MG63 (cell line): Measurements from ENCODE around the gene RAVER2. TPM values are rescaled to one million over a fixed set of nuclear protein-coding genes. Genes with fewer than 3 reads are reported as not detected.
"Not testable (repeated sequence)": the region's sequence is repeated elsewhere in the genome, so short reads cannot be mapped to it uniquely, and the experiment has no call there.

Experiments used
- DNase-seq: peaks from one replicate; pipeline ENCODE4 v3.0.0-alpha.2; 2020
- H3K27me3 ChIP-seq: fragments of 250-450 bp; sonication (Bioruptor Pico); 2 replicates; pipeline ENCODE4 v1.5.1; 2020; ENCODE audit warnings: mild to moderate bottlenecking, moderate library complexity
- H3K36me3 ChIP-seq: fragments of 250-450 bp; sonication (Bioruptor Pico); 2 replicates; pipeline ENCODE4 v1.5.1; 2020; ENCODE audit warnings: mild to moderate bottlenecking, moderate library complexity
- H3K4me3 ChIP-seq: fragments of 250-450 bp; sonication (Bioruptor Pico); 2 replicates; pipeline ENCODE4 v1.5.1; 2020; ENCODE audit warnings: mild to moderate bottlenecking, moderate library complexity
- H3K9me3 ChIP-seq: fragments of 250-450 bp; sonication (Bioruptor Pico); 2 replicates; pipeline ENCODE4 v1.5.1; 2020; ENCODE audit warnings: mild to moderate bottlenecking, moderate library complexity
- total RNA-seq: library from RNA; depleted of rRNA; stranded (reverse); fragments of >200 nt; shearing (Covaris generic); gene quantifications from 2 replicates; pipeline ENCODE4 v1.2.3, GENCODE V29; 2014; ENCODE audit warnings: low replicate concordance; rRNA removed

RAVER2 gene
- 7.4 and 7.6 TPM in 2 replicates for total RNA-seq

GRCh38 chr1:64744492-64745180, at the start of gene RAVER2:
Gene RAVER2 (plus strand): TSS chr1:64745075. CDS start chr1:64745173, 98 bp downstream.
- Histone ChIP-seq H3K4me3 (peak within 1 kb of the TSS; percentile 75), H3K27me3 (peaks cover 2% of the 10 kb centered on the region; the same call in 1 of the 2 replicates), H3K9me3 (no peaks in the 10 kb centered on the region), H3K36me3 (no peaks in the 10 kb centered on the region)
- peak; percentile 80 for DNase-seq

DNA sequence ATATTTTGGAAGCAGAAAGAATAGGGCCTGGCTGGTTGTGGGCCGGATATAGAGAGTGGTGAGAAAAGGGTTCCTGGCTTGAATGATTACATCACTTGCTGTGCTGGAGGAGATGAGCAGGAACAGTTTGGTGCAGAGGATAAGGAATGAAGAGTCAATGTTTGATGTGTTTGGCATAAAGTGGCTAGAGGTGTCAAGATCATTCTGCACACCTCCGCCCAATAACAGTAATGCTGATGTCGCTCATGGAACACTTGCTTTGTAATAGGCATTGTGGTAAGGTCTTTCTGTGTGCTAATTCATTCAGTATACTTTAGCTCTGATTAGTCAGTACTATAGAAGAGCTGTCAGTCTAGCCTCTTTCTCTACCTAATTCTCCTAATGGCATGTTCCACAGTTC, 48.0 kb upstream of the RAVER2 start:
- H3K9me3 ChIP-seq = no peaks in the 10 kb centered on the region
- H3K4me3 ChIP-seq = no peak overlapping the region
- DNase-seq = no peak
- H3K36me3 ChIP-seq = no peaks in the 10 kb centered on the region
- no peaks in the 10 kb centered on the region for H3K27me3 ChIP-seq

- no peak overlapping the region for H3K4me3 ChIP-seq
- DNase-seq = no peak
- H3K27me3 ChIP-seq = no peaks in the 10 kb centered on the region
- no peaks in the 10 kb centered on the region for H3K9me3 ChIP-seq
- no peaks in the 10 kb centered on the region for H3K36me3 ChIP-seq
These were observed 45.5 kb upstream of the RAVER2 start for GRCh38 chr1:64699327-64699726.

DNA sequence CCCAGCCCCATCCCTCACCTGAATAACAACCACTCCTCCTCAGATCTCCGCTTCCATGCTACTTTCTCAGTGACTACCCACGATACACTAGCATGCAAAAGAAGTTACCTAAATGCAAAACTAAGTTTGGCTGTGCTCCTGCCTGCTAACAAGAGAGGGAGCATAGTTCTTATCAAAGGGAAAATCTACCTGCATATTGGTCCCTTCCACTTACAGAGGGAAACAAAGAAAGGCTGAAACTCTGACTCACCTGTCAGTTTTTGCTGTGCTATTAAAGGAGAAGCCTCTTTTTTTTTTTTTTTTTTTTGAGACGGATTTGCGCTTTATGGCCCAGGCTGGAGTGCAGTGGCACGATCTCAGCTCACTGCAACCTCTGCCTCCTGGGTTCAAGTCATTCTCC, 43.8 kb upstream of the RAVER2 start:
- H3K4me3 ChIP-seq = no peak overlapping the region
- DNase-seq = no peak
- no peaks in the 10 kb centered on the region for H3K27me3 ChIP-seq
- no peaks in the 10 kb centered on the region for H3K9me3 ChIP-seq
- no peaks in the 10 kb centered on the region for H3K36me3 ChIP-seq

DNA sequence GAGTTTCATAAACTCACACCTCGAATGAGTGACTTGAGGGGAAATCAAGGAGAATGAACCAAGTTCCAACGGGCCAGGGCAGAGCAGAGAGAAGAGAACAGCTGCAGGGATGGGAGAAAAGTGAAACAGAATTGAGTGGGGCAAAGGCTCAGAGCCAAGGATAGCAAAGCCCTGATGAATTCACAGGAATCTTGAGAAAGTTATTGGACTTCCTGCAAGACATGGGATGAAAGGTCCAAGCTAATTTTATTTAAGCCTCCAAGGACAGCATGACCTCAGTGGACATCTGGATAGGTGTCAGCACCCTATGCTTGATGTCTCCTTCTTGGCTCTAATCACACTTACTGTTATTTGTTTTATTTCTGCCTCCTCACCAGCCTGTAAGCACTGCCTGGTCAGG, 43.0 kb upstream of the RAVER2 start:
- H3K36me3 ChIP-seq = no peaks in the 10 kb centered on the region
- H3K9me3 ChIP-seq = no peaks in the 10 kb centered on the region
- H3K27me3 ChIP-seq = no peaks in the 10 kb centered on the region
- no peak for DNase-seq
- no peak overlapping the region for H3K4me3 ChIP-seq

DNA sequence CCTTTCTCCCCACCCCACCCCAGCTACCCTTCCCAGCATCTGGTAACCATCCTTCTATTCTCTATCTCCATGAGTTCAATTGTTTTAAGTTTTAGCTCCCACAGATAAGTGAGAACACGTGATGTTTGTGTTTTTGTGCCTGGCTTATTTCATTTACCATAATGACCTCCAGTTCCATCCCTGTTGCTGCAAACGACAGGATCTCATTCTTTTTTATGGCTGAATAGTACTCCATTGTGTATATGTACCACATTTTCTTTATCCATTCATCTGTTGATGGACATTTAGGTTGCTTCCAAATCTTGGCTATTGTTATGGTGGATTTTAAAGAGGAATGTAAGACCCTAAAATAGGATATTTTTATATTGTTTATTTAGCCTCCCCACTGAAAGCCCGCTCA, 42.2 kb upstream of the RAVER2 start:
- H3K9me3 ChIP-seq, H3K36me3 ChIP-seq, DNase-seq, H3K27me3 ChIP-seq, H3K4me3 ChIP-seq: not testable (repeated sequence)

DNA sequence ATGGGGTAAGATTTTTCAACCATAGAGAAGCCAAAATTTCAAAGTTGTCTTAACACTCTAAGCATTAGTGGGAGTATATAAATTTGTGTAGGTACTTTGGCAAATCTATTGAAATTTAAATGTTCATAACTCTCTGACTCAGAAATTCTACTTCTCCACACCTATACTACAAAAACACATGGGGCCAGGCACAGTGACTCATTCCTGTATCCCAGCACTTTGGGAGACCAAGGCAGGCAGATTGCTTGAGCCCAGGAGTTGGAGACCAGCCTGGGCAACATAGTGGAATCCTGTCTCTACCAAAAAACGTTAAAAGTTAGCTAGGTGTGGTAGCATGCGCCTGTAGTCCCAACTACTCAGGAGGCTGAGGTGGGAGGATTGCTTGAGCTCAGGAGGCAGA, 41.3 kb upstream of the RAVER2 start:
- Histone ChIP-seq H3K9me3 (no peaks in the 10 kb centered on the region), H3K4me3 (no peak overlapping the region)

GRCh38 chr1:64705591-64705990, 39.3 kb upstream of the RAVER2 start:
- Histone ChIP-seq H3K9me3 (no peaks in the 10 kb centered on the region), H3K4me3 (no peak overlapping the region), H3K36me3 (no peaks in the 10 kb centered on the region), H3K27me3 (no peaks in the 10 kb centered on the region)
- no peak for DNase-seq

More for the DNA sequence above, 41.3 kb upstream of the RAVER2 start:
- no peaks in the 10 kb centered on the region for H3K27me3 ChIP-seq
- no peaks in the 10 kb centered on the region for H3K36me3 ChIP-seq
- no peak for DNase-seq

GRCh38 chr1:64711266-64711665, 33.6 kb upstream of the RAVER2 start:
- H3K36me3 ChIP-seq = no peaks in the 10 kb centered on the region
- H3K9me3 ChIP-seq = no peaks in the 10 kb centered on the region
- DNase-seq = no peak
- H3K27me3 ChIP-seq = no peaks in the 10 kb centered on the region
- no peak overlapping the region for H3K4me3 ChIP-seq

DNA sequence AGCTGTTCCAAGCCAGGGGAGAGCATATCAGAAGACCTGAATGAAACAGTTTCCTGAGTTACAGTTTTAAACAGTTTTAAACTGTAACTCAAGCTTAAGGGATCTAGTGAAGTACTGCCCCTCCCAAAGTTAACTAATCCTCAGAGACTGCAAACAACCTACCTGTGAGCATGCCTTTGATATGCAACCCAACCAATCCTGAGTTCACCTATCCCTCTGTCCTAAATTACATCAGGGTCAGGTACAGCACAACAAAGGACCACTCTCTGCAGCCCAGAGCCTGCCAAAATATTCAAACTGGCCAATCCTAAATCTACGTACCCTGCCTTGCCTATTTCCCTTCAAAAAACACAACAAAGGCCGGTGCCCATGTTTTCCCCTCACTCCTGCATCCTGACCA, 32.8 kb upstream of the RAVER2 start:
- H3K27me3 ChIP-seq = no peaks in the 10 kb centered on the region
- no peak overlapping the region for H3K4me3 ChIP-seq
- no peak for DNase-seq
- H3K36me3 ChIP-seq = no peaks in the 10 kb centered on the region
- no peaks in the 10 kb centered on the region for H3K9me3 ChIP-seq

GRCh38 chr1:64715186-64715585, 29.7 kb upstream of the RAVER2 start:
- no peak for DNase-seq
- Histone ChIP-seq H3K36me3 (no peaks in the 10 kb centered on the region), H3K27me3 (no peaks in the 10 kb centered on the region), H3K9me3 (no peaks in the 10 kb centered on the region), H3K4me3 (no peak overlapping the region)

DNA sequence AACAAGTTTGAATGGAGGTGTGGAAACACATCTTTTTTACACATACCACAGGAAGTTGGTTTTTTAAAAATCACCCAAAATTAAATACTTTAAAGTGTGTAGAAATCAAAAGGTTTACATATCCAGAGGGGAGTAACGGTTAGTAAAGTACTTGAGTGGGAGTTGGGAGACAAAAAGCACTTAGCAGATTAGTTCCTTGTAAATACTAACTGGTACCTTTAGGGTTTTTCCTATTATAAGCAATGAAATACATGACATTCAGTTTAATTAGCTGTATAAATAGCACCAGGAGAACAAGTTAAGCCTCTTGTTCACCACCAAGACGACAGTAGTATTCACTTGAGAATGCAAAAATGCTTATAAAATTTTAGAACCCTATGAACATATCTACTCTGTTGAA, 23.7 kb upstream of the RAVER2 start:
- Histone ChIP-seq H3K4me3 (no peak overlapping the region), H3K27me3 (peaks cover 2% of the 10 kb centered on the region; the same call in 1 of the 2 replicates), H3K9me3 (no peaks in the 10 kb centered on the region), H3K36me3 (no peaks in the 10 kb centered on the region)
- no peak for DNase-seq

DNA sequence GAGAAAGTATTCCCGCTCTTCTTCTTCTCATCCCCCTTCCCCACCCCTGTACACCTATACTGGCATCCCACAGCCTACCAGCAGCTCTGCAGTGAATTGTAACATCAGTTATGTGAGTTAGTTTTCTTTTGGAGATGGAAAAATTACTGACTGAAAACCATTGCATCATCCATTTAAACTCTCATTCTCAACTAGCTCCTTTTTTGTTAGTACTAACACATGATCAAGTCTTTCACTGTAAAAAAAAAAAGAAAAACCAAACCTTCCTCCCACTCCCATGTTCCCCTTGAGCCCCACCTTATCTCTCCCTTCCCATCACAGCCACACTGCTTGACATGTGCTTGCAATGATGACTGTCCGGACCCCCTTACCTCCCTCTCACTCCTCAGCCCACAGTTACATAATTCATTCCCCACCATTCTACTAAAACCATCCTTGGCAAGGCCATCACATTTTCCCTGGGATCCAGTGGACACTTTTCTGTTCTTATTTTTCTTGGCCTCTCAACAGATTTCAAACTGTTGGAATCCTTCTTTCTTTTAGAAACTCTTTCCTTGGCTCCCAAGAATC, 23.2 kb upstream of the RAVER2 start:
- peaks cover 2% of the 10 kb centered on the region; the same call in 1 of the 2 replicates for H3K27me3 ChIP-seq
- no peaks in the 10 kb centered on the region for H3K9me3 ChIP-seq
- no peaks in the 10 kb centered on the region for H3K36me3 ChIP-seq
- no peak overlapping the region for H3K4me3 ChIP-seq
- no peak for DNase-seq

- Histone ChIP-seq H3K4me3 (no peak overlapping the region), H3K27me3 (peaks cover 2% of the 10 kb centered on the region; the same call in 1 of the 2 replicates), H3K9me3 (no peaks in the 10 kb centered on the region), H3K36me3 (no peaks in the 10 kb centered on the region)
- no peak for DNase-seq
These were observed 17.0 kb upstream of the RAVER2 start for GRCh38 chr1:64727861-64728260.

- no peaks in the 10 kb centered on the region for H3K27me3 ChIP-seq
- DNase-seq = no peak
- no peaks in the 10 kb centered on the region for H3K9me3 ChIP-seq
- H3K36me3 ChIP-seq = no peaks in the 10 kb centered on the region
- no peak overlapping the region for H3K4me3 ChIP-seq
These were observed 11.1 kb upstream of the RAVER2 start for GRCh38 chr1:64733581-64734286.

DNA sequence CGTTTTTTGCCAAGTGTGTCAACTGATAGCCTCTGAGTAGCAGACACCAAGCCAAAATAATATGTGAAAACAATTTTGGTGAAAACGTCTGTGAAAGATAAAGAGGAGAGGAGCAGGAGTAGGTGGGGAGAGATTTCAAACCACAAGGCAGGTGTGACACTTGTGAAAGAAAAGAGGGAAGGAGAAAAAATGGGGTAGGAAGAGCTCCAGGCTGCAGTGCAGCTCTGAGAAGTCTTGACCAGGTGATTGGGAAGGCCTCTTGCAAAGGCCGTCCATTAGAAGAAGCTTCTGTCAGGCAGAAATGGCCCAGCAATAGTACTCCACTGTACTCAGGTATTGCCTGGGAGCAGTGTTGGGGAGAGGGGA, 10.6 kb upstream of the RAVER2 start:
- Histone ChIP-seq H3K4me3 (no peak overlapping the region), H3K9me3 (no peaks in the 10 kb centered on the region), H3K36me3 (no peaks in the 10 kb centered on the region), H3K27me3 (no peaks in the 10 kb centered on the region)
- no peak for DNase-seq

- H3K4me3 ChIP-seq, H3K9me3 ChIP-seq, DNase-seq, H3K36me3 ChIP-seq, H3K27me3 ChIP-seq: not testable (repeated sequence)
These were observed 4.2 kb upstream of the RAVER2 start for GRCh38 chr1:64740687-64741086.
